ENCODE results near the gene EHMT1.

EHMT1 gene

GRCh38 chr9:137642892-137643291 is 24.1 kb downstream of the EHMT1 start:
- TF ChIP-seq CTCF (IDR thresholded peaks at IDR 0.05; ENCODE audit: insufficient read depth, low read length) = no peak
- TF ChIP-seq GABPA (IDR thresholded peaks at IDR 0.05; ENCODE audit: low read depth) = no peak
- no peak for TF ChIP-seq POLR2AphosphoS5 (IDR thresholded peaks at IDR 0.05; ENCODE audit: low read depth)
- TF ChIP-seq SPI1 (IDR thresholded peaks at IDR 0.05; ENCODE audit: borderline replicate concordance, low read depth) = no peak
- TF ChIP-seq, protein P1, sequence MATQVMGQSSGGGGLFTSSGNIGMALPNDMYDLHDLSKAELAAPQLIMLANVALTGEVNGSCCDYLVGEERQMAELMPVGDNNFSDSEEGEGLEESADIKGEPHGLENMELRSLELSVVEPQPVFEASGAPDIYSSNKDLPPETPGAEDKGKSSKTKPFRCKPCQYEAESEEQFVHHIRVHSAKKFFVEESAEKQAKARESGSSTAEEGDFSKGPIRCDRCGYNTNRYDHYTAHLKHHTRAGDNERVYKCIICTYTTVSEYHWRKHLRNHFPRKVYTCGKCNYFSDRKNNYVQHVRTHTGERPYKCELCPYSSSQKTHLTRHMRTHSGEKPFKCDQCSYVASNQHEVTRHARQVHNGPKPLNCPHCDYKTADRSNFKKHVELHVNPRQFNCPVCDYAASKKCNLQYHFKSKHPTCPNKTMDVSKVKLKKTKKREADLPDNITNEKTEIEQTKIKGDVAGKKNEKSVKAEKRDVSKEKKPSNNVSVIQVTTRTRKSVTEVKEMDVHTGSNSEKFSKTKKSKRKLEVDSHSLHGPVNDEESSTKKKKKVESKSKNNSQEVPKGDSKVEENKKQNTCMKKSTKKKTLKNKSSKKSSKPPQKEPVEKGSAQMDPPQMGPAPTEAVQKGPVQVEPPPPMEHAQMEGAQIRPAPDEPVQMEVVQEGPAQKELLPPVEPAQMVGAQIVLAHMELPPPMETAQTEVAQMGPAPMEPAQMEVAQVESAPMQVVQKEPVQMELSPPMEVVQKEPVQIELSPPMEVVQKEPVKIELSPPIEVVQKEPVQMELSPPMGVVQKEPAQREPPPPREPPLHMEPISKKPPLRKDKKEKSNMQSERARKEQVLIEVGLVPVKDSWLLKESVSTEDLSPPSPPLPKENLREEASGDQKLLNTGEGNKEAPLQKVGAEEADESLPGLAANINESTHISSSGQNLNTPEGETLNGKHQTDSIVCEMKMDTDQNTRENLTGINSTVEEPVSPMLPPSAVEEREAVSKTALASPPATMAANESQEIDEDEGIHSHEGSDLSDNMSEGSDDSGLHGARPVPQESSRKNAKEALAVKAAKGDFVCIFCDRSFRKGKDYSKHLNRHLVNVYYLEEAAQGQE (IDR thresholded peaks at IDR 0.05; ENCODE audit: insufficient replicate concordance, low read depth) = no peak
- H3K27me3 ChIP-seq (ENCODE audit: insufficient read depth, poor library complexity, severe bottlenecking) = no peaks in the 10 kb centered on the region

GRCh38 chr9:137643921-137644320 is 25.1 kb downstream of the EHMT1 start:
- no peak overlapping the region for H3K27ac ChIP-seq (replicated peaks)
- H3K27me3 ChIP-seq (ENCODE audit: insufficient read depth, poor library complexity, severe bottlenecking) = no peaks in the 10 kb centered on the region
- H3K4me3 ChIP-seq (replicated peaks; ENCODE audit: insufficient read depth, low read length) = no peak overlapping the region
- DNase-seq (ENCODE audit: low read depth in 1 of 2, low spot score in 1 of 2) = no peak
- no peak for TF ChIP-seq GABPA (IDR thresholded peaks at IDR 0.05; ENCODE audit: low read depth)
- TF ChIP-seq, protein P1 (IDR thresholded peaks at IDR 0.05; ENCODE audit: insufficient replicate concordance, low read depth) = no peak
- no peak for TF ChIP-seq POLR2AphosphoS5 (IDR thresholded peaks at IDR 0.05; ENCODE audit: low read depth)

More at GRCh38 chr9:137642892-137643291, 24.1 kb downstream of the EHMT1 start:
- no peak for DNase-seq (ENCODE audit: low read depth in 1 of 2, low spot score in 1 of 2)
- Histone ChIP-seq H3K27ac (replicated peaks) (no peak overlapping the region), H3K4me3 (replicated peaks; ENCODE audit: insufficient read depth, low read length) (no peak overlapping the region)

GRCh38 chr9:137645211-137645610 is 26.4 kb downstream of the EHMT1 start:
- Histone ChIP-seq H3K27ac (replicated peaks) (no peak overlapping the region), H3K4me3 (replicated peaks; ENCODE audit: insufficient read depth, low read length) (no peak overlapping the region), H3K27me3 (ENCODE audit: insufficient read depth, poor library complexity, severe bottlenecking) (no peaks in the 10 kb centered on the region)
- DNase-seq (ENCODE audit: low read depth in 1 of 2, low spot score in 1 of 2) = no peak
- TF ChIP-seq CTCF (IDR thresholded peaks at IDR 0.05; ENCODE audit: insufficient read depth, low read length) (no peak), GABPA (IDR thresholded peaks at IDR 0.05; ENCODE audit: low read depth) (no peak), SPI1 (IDR thresholded peaks at IDR 0.05; ENCODE audit: borderline replicate concordance, low read depth) (no peak), POLR2AphosphoS5 (IDR thresholded peaks at IDR 0.05; ENCODE audit: low read depth) (no peak)
- TF ChIP-seq, protein P1 (IDR thresholded peaks at IDR 0.05; ENCODE audit: insufficient replicate concordance, low read depth) = no peak
